HL-60 (cell line): ENCODE data around the gene HMX2.
A peak's percentile ranks its signal among the peaks of the same experiment; 100 is the strongest.

Source experiments
- DNase-seq, 2 experiments: peaks; one replicate each; pipeline ENCODE4 v3.0.0-alpha.2; 2010 to 2020; ENCODE audit warnings: low read depth in 1 of 2, low spot score in 1 of 2
- H3K27ac ChIP-seq: fragments of 250-450 bp; sonication (Bioruptor Pico); replicated peaks from 2 replicates; pipeline ENCODE4 v1.5.1; 2020; ENCODE audit warnings: mild to moderate bottlenecking, moderate library complexity
- H3K27me3 ChIP-seq: fragments of 250-450 bp; sonication (Bioruptor Pico); 2 replicates; pipeline ENCODE4 v1.5.1; 2021; ENCODE audit warnings: mild to moderate bottlenecking, moderate library complexity; ENCODE audit not compliant: insufficient read depth, poor library complexity, severe bottlenecking
- H3K4me3 ChIP-seq: replicated peaks from 2 replicates; pipeline ENCODE4 v1.5.1; 2011; ENCODE audit warnings: mild to moderate bottlenecking, control low read depth, low read length; ENCODE audit not compliant: insufficient read depth
- GABPA ChIP-seq: IDR thresholded peaks from 2 replicates; pipeline ENCODE4 v1.6.1; 2012; ENCODE audit warnings: low read depth
- POLR2AphosphoS5 ChIP-seq: IDR thresholded peaks from 2 replicates; pipeline ENCODE4 v1.6.1; 2012; ENCODE audit warnings: low read depth
- SPI1 ChIP-seq: IDR thresholded peaks from 2 replicates; pipeline ENCODE4 v1.6.1; 2012; ENCODE audit warnings: low read depth, mild to moderate bottlenecking, borderline replicate concordance
- TF ChIP-seq, protein P1 (sequence below): IDR thresholded peaks from 2 replicates; pipeline ENCODE4 v1.6.1; 2012; ENCODE audit warnings: low read depth; ENCODE audit not compliant: insufficient replicate concordance
- TF ChIP-seq, protein P2 (sequence below): IDR thresholded peaks from one replicate; pipeline ENCODE4 v1.5.1; 2011; ENCODE audit warnings: low read length, control low read depth, inconsistent platforms; ENCODE audit not compliant: insufficient read depth

Gene HMX2

DNA sequence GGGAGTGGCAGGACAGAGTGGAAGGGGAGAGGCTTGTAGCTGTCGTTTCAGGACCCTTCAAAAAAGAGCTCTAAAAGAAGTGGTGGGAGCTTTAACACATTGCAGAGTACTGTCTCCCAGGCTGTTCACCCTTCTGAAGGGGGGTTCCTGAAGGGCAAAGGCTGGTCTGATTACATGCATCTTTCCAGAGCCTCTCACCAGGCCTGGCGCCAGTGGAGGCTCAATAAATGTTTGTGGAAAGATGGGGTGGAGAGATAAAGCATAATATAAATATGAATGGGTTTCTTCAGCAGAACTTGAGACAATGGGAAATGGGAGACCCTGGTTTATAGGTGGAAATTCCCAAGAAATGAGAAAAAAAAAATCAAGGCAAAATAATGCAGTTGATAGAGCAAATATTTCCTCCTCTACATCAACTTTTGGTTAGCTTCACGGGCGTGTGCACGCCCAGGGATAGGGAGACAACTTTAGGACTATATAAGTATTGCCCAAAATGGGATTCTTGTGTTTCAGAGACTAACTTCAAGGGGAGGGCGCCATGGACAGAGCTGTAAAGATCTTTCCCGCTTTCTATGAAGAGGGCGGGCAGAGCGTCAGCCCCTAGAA is 5.7 kb downstream of the HMX2 start:
- Histone ChIP-seq H3K27me3 (peaks cover 28% of the 10 kb centered on the region), H3K27ac (no peak overlapping the region; the same call in 1 of the 2 replicates), H3K4me3 (no peak overlapping the region)
- TF ChIP-seq GABPA (no peak), SPI1 (no peak), POLR2AphosphoS5 (no peak)
- TF ChIP-seq, protein P1, sequence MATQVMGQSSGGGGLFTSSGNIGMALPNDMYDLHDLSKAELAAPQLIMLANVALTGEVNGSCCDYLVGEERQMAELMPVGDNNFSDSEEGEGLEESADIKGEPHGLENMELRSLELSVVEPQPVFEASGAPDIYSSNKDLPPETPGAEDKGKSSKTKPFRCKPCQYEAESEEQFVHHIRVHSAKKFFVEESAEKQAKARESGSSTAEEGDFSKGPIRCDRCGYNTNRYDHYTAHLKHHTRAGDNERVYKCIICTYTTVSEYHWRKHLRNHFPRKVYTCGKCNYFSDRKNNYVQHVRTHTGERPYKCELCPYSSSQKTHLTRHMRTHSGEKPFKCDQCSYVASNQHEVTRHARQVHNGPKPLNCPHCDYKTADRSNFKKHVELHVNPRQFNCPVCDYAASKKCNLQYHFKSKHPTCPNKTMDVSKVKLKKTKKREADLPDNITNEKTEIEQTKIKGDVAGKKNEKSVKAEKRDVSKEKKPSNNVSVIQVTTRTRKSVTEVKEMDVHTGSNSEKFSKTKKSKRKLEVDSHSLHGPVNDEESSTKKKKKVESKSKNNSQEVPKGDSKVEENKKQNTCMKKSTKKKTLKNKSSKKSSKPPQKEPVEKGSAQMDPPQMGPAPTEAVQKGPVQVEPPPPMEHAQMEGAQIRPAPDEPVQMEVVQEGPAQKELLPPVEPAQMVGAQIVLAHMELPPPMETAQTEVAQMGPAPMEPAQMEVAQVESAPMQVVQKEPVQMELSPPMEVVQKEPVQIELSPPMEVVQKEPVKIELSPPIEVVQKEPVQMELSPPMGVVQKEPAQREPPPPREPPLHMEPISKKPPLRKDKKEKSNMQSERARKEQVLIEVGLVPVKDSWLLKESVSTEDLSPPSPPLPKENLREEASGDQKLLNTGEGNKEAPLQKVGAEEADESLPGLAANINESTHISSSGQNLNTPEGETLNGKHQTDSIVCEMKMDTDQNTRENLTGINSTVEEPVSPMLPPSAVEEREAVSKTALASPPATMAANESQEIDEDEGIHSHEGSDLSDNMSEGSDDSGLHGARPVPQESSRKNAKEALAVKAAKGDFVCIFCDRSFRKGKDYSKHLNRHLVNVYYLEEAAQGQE = no peak
- TF ChIP-seq, protein P2, sequence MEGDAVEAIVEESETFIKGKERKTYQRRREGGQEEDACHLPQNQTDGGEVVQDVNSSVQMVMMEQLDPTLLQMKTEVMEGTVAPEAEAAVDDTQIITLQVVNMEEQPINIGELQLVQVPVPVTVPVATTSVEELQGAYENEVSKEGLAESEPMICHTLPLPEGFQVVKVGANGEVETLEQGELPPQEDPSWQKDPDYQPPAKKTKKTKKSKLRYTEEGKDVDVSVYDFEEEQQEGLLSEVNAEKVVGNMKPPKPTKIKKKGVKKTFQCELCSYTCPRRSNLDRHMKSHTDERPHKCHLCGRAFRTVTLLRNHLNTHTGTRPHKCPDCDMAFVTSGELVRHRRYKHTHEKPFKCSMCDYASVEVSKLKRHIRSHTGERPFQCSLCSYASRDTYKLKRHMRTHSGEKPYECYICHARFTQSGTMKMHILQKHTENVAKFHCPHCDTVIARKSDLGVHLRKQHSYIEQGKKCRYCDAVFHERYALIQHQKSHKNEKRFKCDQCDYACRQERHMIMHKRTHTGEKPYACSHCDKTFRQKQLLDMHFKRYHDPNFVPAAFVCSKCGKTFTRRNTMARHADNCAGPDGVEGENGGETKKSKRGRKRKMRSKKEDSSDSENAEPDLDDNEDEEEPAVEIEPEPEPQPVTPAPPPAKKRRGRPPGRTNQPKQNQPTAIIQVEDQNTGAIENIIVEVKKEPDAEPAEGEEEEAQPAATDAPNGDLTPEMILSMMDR = no peak
- DNase-seq = no peak

DNA sequence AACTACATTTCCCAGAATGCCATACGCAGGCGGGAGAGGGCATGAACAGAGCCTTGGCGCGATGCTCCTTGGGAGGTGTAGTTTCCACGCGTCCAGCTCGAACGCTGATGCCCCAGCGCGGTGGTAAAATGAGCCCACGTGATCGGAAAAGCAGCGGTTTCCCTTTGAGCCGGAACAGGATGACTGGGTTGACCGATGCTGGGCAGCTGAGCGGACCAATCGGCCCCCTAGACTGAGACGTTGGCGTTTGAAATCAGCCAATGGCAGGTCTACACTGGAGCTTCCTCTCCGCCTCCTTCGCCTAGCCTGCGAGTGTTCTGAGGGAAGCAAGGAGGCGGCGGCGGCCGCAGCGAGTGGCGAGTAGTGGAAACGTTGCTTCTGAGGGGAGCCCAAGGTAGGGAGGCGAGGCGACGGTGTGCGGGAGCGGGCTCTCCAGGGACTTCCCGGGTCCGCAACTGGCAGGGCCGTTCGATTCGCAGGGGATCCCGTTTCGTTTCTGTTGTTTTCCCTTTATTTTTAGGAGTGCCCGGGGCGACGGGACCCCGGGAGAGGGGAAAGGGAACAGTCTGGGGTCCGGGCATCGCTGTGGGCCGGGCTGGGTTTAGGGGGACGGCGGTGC is 6.3 kb downstream of the HMX2 start, which contains the start of gene BUB3:
BUB3 (plus strand) TSS at position 311 of the 619 bp plus-strand sequence. CDS start 516 bp downstream, outside the sequence.
- H3K4me3 ChIP-seq = peak within 1 kb of the TSS; percentile 93

More for the DNA sequence above, 6.3 kb downstream of the HMX2 start, which contains the start of gene BUB3:
- TF ChIP-seq SPI1 = 0 out of 2 replicates have a peak, but pooled peaks have one; percentile 41
- TF ChIP-seq POLR2AphosphoS5 = peak; percentile 98
- TF ChIP-seq, protein P2 = no peak
- TF ChIP-seq GABPA = peak; percentile 85
- TF ChIP-seq, protein P1 = peak; percentile 28
- H3K27ac ChIP-seq = peak within 1 kb of the TSS; percentile 94
- peaks cover 22% of the 10 kb centered on the region for H3K27me3 ChIP-seq
- DNase-seq = peak; percentile 99 to 100
